Measurements from ENCODE around the gene VSX2. TPM values are rescaled to one million over a fixed set of nuclear protein-coding genes. Genes with fewer than 3 reads are reported as not detected.

VSX2 gene
- not detected in 2 replicates for total RNA-seq (2014; rRNA removed; shearing (Covaris generic))

- Histone ChIP-seq H3K4me3 (ENCODE audit: insufficient read depth, low read depth, low read length) (peak within 1 kb of the TSS; percentile 26; the same call in 1 of the 2 replicates), H3K36me3 (replicated peaks; ENCODE audit: control insufficient read depth, insufficient read depth, low read length) (no peaks in the 10 kb centered on the region), H3K27me3 (ENCODE audit: control insufficient read depth, insufficient read depth, low read length) (peaks cover 77% of the 10 kb centered on the region)
- peak; percentile 91 for DNase-seq
These were observed at the start of gene VSX2 for GRCh38 chr14:74238974-74239847. VSX2 (plus strand) TSS chr14:74239449; CDS start chr14:74239562, 113 bp downstream.

DNA sequence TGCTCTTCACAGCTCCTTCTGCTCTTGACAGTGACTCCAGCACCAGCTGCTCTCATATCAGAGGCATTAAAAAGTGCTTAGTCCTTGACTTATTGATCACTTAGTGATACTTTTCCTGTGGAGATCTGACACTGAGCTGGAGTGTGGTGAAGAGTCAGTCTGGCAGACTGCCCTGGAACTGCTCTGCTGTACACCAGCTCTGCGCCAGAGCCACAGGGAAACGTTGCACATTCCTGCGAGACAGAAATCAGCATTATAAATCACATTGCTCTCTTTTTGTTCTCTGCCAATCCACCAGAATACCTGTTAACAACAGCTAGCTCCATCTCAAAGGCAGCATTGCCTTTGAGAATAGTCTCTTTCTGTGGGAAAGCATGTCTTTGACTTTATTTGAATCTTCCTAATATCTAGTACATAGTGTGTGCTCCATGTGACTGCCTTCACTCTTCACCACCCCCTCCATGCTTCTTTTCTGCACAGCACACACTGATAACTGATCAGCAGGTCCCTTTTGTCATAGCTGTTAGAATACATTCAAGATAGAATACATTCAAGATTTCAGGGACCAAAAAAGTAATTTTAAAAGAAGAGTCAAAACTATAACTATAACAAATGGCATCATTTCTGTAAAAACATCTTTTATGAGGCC lies 48.2 kb upstream of the VSX2 start:
- no peak for DNase-seq

GRCh38 chr14:74194506-74195274 lies 44.6 kb upstream of the VSX2 start:
- no peak for DNase-seq
- Histone ChIP-seq H3K36me3 (replicated peaks; ENCODE audit: control insufficient read depth, insufficient read depth, low read length) (peaks cover 5% of the 10 kb centered on the region), H3K4me3 (ENCODE audit: insufficient read depth, low read depth, low read length) (no peak overlapping the region), H3K27me3 (ENCODE audit: control insufficient read depth, insufficient read depth, low read length) (no peaks in the 10 kb centered on the region)

More for the DNA sequence above, 48.2 kb upstream of the VSX2 start:
- Histone ChIP-seq H3K36me3 (replicated peaks; ENCODE audit: control insufficient read depth, insufficient read depth, low read length) (no peaks in the 10 kb centered on the region), H3K4me3 (ENCODE audit: insufficient read depth, low read depth, low read length) (no peak overlapping the region), H3K27me3 (ENCODE audit: control insufficient read depth, insufficient read depth, low read length) (no peaks in the 10 kb centered on the region)

GRCh38 chr14:74195623-74196022 lies 43.6 kb upstream of the VSX2 start:
- DNase-seq: no peak
- Histone ChIP-seq H3K27me3 (ENCODE audit: control insufficient read depth, insufficient read depth, low read length) (no peaks in the 10 kb centered on the region), H3K36me3 (replicated peaks; ENCODE audit: control insufficient read depth, insufficient read depth, low read length) (peaks cover 5% of the 10 kb centered on the region), H3K4me3 (ENCODE audit: insufficient read depth, low read depth, low read length) (no peak overlapping the region)

DNA sequence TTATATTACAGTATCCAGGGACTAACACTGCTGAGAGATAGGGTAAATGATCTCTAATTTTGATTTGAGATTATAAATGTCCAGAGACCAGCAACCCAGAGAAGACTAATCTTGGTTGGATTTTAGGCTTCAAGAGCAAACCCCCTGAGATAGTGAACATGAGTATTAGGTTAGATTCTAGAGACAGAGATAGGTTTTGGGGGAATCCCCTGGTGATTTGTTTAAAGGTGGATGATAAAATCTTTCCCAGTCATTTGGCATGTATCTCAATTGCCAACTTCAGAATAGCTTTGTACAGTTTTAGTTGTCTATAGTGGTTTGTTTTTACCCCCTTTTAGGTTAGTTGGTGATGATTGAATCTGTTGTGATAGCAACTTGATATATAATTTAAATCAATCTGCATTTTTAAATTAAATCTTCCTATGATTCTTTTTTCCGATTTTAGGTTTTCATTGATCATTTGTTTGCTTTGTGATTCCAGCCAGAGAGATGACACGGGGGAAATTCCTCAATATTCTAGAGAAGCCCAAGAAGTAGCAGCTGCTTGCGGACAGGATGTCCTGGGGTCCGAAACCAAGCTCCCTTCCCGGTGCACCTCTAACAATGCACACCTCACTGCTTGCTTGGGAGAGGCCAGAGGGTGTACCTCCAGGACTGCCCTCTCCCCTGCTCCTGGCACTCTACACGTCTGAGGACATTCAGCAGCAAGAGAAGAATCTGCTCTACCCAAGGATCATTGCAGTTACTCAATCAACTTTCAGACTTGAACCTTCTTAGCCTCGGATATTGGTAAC lies 40.6 kb upstream of the VSX2 start:
- DNase-seq: no peak
- H3K27me3 ChIP-seq (ENCODE audit: control insufficient read depth, insufficient read depth, low read length): no peaks in the 10 kb centered on the region
- peaks cover 5% of the 10 kb centered on the region for H3K36me3 ChIP-seq (replicated peaks; ENCODE audit: control insufficient read depth, insufficient read depth, low read length)
- no peak overlapping the region for H3K4me3 ChIP-seq (ENCODE audit: insufficient read depth, low read depth, low read length)

GRCh38 chr14:74202113-74202512 lies 37.1 kb upstream of the VSX2 start:
- no peaks in the 10 kb centered on the region for H3K27me3 ChIP-seq (ENCODE audit: control insufficient read depth, insufficient read depth, low read length)
- DNase-seq: no peak

GRCh38 chr14:74203639-74204038 lies 35.6 kb upstream of the VSX2 start:
- Histone ChIP-seq H3K4me3 (ENCODE audit: insufficient read depth, low read depth, low read length) (no peak overlapping the region), H3K36me3 (replicated peaks; ENCODE audit: control insufficient read depth, insufficient read depth, low read length) (peaks cover 5% of the 10 kb centered on the region), H3K27me3 (ENCODE audit: control insufficient read depth, insufficient read depth, low read length) (no peaks in the 10 kb centered on the region)
- DNase-seq: no peak

More at GRCh38 chr14:74202113-74202512, 37.1 kb upstream of the VSX2 start:
- H3K36me3 ChIP-seq (replicated peaks; ENCODE audit: control insufficient read depth, insufficient read depth, low read length): peaks cover 5% of the 10 kb centered on the region
- H3K4me3 ChIP-seq (ENCODE audit: insufficient read depth, low read depth, low read length): no peak overlapping the region

DNA sequence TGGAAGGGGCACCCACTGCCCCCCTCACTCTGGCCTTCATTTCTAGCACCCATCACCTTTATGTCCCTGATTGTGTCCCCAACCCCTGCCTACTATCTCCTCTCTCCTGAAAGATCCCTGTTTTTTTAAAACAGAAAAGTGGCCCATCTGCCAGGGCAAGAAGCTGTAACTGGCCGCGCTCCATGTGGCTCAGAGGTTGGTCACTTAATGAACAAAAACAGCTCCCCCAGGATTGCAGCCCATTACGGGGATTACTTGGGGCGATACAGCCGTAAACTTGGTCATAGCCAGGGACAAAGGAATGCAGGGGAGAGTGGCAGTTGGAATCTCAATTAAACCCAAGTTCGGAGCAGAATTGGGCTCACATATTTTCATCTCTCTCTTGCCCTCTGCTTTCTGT lies 34.8 kb upstream of the VSX2 start:
- DNase-seq: no peak
- Histone ChIP-seq H3K4me3 (ENCODE audit: insufficient read depth, low read depth, low read length) (no peak overlapping the region), H3K27me3 (ENCODE audit: control insufficient read depth, insufficient read depth, low read length) (no peaks in the 10 kb centered on the region)

DNA sequence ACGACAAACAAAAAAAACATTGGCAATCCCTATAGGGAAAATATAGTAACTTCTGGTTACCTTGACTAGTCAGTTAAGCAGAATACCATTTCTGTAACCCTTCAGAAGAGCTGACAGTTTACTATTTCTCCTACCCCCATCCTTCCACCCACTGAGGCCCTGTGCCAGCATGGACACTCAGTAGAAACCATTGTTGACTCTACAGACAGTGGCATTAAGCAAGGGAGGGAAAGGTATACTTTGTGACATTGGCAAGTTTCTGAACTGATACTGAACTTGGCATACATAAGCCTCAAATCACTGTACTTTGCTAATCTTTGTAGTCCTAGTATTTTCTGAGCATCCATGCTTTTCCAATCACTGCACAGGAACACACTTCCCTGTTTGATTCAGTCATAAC lies 33.4 kb upstream of the VSX2 start:
- no peak for DNase-seq
- Histone ChIP-seq H3K4me3 (ENCODE audit: insufficient read depth, low read depth, low read length) (no peak overlapping the region), H3K27me3 (ENCODE audit: control insufficient read depth, insufficient read depth, low read length) (no peaks in the 10 kb centered on the region), H3K36me3 (replicated peaks; ENCODE audit: control insufficient read depth, insufficient read depth, low read length) (no peaks in the 10 kb centered on the region)

More for the DNA sequence above, 34.8 kb upstream of the VSX2 start:
- H3K36me3 ChIP-seq (replicated peaks; ENCODE audit: control insufficient read depth, insufficient read depth, low read length): no peaks in the 10 kb centered on the region

GRCh38 chr14:74207943-74208342 lies 31.3 kb upstream of the VSX2 start:
- no peaks in the 10 kb centered on the region for H3K36me3 ChIP-seq (replicated peaks; ENCODE audit: control insufficient read depth, insufficient read depth, low read length)
- DNase-seq: peak; percentile 76
- no peak overlapping the region for H3K4me3 ChIP-seq (ENCODE audit: insufficient read depth, low read depth, low read length)
- no peaks in the 10 kb centered on the region for H3K27me3 ChIP-seq (ENCODE audit: control insufficient read depth, insufficient read depth, low read length)

DNA sequence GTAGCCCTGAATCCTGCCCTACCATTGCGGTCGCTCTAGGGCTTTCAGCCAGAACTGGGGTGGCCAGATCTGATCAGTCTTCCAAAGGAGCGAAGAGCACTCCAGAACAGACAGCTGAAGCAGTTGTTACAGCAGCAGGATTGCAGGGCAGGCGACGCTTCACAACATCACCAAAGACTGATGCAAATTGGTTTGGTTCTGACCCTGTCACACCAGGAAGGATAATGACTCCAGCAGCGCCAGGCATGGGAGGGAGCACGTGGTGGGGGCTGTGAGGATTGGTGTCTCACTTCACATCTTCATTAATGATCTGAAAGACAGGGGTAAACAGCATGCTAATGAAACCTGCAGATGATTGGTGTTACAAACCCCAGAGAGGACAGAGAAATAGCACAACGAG lies 30.6 kb upstream of the VSX2 start:
- DNase-seq: no peak
- no peaks in the 10 kb centered on the region for H3K27me3 ChIP-seq (ENCODE audit: control insufficient read depth, insufficient read depth, low read length)
- no peak overlapping the region for H3K4me3 ChIP-seq (ENCODE audit: insufficient read depth, low read depth, low read length)
- no peaks in the 10 kb centered on the region for H3K36me3 ChIP-seq (replicated peaks; ENCODE audit: control insufficient read depth, insufficient read depth, low read length)

- H3K36me3 ChIP-seq (replicated peaks; ENCODE audit: control insufficient read depth, insufficient read depth, low read length): no peaks in the 10 kb centered on the region
- peaks cover 3% of the 10 kb centered on the region for H3K27me3 ChIP-seq (ENCODE audit: control insufficient read depth, insufficient read depth, low read length)
- no peak overlapping the region for H3K4me3 ChIP-seq (ENCODE audit: insufficient read depth, low read depth, low read length)
- no peak for DNase-seq
These were observed 27.2 kb upstream of the VSX2 start for GRCh38 chr14:74211945-74212580.

DNA sequence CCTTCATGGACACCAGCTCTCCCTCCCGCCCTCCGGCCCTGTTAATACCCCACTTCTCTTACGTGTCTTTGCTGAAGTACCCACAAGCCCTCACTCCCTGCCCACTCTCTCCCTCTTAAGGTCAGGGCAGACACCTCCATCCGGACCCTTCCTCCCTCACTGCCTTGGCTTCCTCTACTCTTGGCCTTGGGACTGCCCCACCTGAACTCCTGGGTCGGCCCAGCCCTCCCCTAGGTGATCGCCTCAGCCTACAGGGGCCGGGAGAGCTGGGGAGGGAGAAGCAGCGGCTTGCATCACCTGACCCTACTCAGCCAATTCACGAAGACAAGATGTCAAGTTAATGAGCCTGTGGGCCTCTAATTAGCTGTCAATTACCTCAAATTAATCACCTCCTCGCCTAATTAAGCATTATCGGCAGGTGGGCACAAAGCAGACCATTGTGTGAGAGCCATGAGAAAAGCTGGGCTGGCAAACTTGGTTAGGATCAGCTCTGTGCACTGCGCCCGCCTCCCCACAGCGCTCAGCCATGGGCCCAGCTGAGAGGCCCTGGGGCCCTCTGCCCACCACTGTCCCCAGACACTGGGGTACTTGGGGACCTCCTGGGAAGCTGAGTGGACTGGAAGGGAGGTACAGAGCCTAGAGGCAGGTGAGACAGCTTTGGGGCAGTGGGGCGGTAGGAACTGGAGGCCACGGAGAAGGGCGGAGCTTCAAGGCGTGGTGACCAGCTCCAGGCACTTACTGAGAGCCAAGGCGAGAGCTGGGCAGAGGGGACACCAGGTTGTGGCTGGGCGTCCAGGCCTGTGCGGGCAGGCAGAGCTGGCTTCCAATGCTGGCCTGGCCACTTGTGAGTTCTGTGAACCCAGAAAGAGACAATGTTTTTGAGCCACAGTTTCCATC lies 25.1 kb upstream of the VSX2 start:
- Histone ChIP-seq H3K36me3 (replicated peaks; ENCODE audit: control insufficient read depth, insufficient read depth, low read length) (no peaks in the 10 kb centered on the region), H3K4me3 (ENCODE audit: insufficient read depth, low read depth, low read length) (no peak overlapping the region), H3K27me3 (ENCODE audit: control insufficient read depth, insufficient read depth, low read length) (peaks cover 16% of the 10 kb centered on the region)
- peak; percentile 63 for DNase-seq
